ENCODE results near the gene BEGAIN.

BEGAIN gene

DNA sequence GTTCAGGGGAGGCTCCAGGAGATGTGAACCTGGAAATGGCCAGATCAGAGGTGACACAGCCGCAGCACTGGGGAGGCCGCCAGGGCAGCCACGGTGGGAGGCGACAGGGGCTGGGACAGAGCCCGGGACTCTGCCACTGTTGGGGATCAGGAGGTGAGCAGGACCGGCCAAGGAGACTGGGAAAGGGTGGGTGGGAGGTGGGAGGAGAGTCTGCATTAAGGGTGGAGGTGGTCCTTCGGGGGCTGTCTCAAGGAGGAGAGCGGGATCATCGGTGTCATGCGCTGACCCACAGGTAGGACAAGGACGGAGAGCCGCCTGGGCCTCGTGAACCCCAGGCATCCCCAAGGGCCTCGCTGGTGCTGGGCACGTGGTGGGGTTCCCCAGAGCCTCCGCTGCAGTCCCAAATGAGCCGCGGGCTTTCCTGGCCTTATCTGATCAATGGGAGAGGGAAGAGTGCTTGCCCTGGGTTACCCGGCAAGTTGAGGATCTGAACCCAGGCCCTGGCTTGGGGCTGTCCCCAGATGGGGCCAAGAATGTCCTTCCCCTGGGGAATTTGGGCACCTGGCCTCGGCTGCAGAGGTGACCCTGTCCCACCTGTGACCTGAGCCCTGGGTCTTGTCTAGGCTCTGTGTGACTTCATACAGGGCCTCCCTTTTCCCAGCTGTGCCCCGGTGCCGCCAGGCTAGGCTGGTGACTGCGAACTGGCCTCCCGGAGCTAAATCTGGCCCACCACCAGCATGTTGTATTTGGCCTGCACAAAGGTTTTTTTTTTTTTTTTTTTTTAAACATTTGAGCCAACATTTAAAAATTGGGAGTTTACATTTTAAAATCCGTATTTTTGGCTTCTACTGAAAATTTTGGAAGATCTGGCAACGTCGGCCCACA is 13.2 kb downstream of the BEGAIN start:
- no peak overlapping the region for H3K4me3 ChIP-seq (ENCODE audit: low read depth, low read length)
- DNase-seq (ENCODE audit: low read depth): no peak
- TF ChIP-seq CTCF (IDR thresholded peaks at IDR 0.05; ENCODE audit: low read depth, low read length): no peak
- TF ChIP-seq MYC (IDR thresholded peaks at IDR 0.05; ENCODE audit: low read depth, low read length): no peak
- TF ChIP-seq POLR2A (IDR thresholded peaks at IDR 0.05; ENCODE audit: extremely low read depth, insufficient read length): no peak
- TF ChIP-seq MAX (IDR thresholded peaks at IDR 0.05; ENCODE audit: low read depth, low read length): no peak

DNA sequence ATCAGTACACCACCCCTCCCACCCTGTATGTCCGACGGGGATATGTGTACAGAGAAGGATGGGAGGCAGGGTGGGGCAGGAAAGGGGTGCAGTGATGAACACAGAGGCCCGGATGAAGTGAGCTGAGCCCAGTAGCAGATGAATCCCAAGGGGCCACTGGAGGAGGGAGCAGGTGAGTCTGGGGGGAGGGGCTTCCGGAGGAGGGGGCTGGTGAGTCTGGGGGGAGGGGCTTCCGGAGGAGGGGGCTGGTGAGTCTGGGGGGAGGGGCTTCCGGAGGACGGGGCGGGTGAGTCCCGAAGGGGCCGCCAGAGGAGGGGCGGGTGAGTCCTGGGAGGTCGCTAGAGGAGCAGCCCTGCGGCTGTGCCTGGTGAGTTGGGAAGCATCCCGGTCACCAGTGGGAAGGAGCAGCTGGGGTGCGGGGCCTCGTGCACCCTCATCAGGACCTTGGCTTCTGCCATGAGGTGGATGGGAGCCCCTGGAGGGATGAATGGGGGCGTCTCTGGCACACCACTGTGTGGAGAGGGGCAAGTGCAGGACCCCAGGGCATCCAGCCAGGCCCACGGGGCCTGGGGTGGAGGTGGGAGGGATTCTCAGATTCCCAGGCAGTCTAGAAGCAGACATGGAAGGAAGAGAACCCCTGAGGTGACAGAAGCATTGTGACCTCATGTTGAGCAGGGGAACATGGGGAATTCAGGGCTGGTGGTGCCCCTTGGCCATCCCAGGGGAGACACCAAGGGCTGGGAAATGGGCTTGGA is 14.0 kb downstream of the BEGAIN start:
- H3K4me3 ChIP-seq (ENCODE audit: low read depth, low read length): no peak overlapping the region
- TF ChIP-seq POLR2A (IDR thresholded peaks at IDR 0.05; ENCODE audit: extremely low read depth, insufficient read length) (no peak), MYC (IDR thresholded peaks at IDR 0.05; ENCODE audit: low read depth, low read length) (no peak), MAX (IDR thresholded peaks at IDR 0.05; ENCODE audit: low read depth, low read length) (no peak), CTCF (IDR thresholded peaks at IDR 0.05; ENCODE audit: low read depth, low read length) (no peak)
- no peak for DNase-seq (ENCODE audit: low read depth)

DNA sequence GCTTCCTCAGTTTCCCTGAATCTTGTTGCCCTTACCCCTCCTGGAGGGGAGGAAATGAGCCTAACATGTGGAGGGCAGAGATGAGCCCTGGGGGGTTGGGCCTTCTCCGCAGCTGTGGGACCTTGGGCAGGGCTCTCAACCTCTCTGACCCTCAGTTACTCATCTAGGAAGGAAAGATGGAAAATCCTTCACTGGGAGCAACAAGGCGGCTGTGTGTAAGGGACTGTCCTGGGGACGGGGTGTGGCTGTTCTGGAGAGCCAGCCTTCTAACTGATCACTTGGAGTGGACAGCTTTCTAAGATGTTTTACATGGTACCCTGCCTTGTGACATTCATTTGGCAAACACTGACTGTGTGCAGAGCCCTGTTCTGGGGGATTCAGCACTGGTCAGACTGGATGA is 14.7 kb downstream of the BEGAIN start:
- H3K4me3 ChIP-seq (ENCODE audit: low read depth, low read length): no peak overlapping the region
- TF ChIP-seq MYC (IDR thresholded peaks at IDR 0.05; ENCODE audit: low read depth, low read length): no peak
- TF ChIP-seq MAX (IDR thresholded peaks at IDR 0.05; ENCODE audit: low read depth, low read length): no peak
- TF ChIP-seq POLR2A (IDR thresholded peaks at IDR 0.05; ENCODE audit: extremely low read depth, insufficient read length): no peak
- no peak for TF ChIP-seq CTCF (IDR thresholded peaks at IDR 0.05; ENCODE audit: low read depth, low read length)
- DNase-seq (ENCODE audit: low read depth): no peak

- H3K4me3 ChIP-seq (ENCODE audit: low read depth, low read length): no peak overlapping the region
- no peak for DNase-seq (ENCODE audit: low read depth)
- TF ChIP-seq MYC (IDR thresholded peaks at IDR 0.05; ENCODE audit: low read depth, low read length) (no peak), POLR2A (IDR thresholded peaks at IDR 0.05; ENCODE audit: extremely low read depth, insufficient read length) (no peak), CTCF (IDR thresholded peaks at IDR 0.05; ENCODE audit: low read depth, low read length) (no peak), MAX (IDR thresholded peaks at IDR 0.05; ENCODE audit: low read depth, low read length) (no peak)
Measured at GRCh38 chr14:100571837-100572236, 15.4 kb downstream of the BEGAIN start.

DNA sequence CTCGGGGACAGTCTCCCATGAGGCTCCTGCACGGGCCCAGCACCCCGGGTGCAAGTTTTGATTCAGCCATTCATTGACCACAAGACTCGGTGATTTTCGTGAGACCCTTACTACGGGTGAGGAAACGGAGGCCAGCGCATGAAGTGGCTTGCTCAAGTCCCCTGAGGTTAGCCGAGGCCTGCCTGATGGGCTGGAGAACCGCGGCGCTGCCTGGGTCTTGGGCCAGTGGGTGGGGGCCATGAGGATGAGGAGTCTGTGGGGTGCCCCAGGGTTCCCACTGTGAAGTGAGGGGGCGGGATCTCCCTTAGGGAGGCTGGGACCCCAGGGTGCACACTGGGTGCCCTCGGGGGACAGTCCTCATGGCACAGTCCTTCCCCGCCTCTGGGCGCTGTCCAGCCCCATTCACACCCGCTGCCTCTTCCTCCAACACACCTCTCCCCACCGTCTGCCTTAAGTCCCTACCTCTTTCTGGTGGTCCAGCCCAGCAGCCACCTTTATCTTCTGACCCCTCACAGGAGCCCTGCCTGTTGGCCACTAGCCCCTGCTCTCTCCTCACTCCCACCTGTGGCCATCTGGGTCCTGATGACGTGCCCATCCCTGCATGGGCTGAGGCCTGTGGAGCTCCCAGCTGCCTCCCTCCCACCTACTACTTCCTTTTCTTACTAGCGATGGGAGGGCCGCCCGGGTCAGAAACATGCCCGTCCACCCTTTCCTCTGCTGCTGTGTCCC is 16.3 kb downstream of the BEGAIN start:
- TF ChIP-seq POLR2A (IDR thresholded peaks at IDR 0.05; ENCODE audit: extremely low read depth, insufficient read length): no peak
- no peak for TF ChIP-seq MAX (IDR thresholded peaks at IDR 0.05; ENCODE audit: low read depth, low read length)
- no peak for TF ChIP-seq MYC (IDR thresholded peaks at IDR 0.05; ENCODE audit: low read depth, low read length)
- no peak for TF ChIP-seq CTCF (IDR thresholded peaks at IDR 0.05; ENCODE audit: low read depth, low read length)
- no peak overlapping the region for H3K4me3 ChIP-seq (ENCODE audit: low read depth, low read length)
- DNase-seq (ENCODE audit: low read depth): peak; percentile 26

Measured in NB4 (cell line).